SK-N-MC (cell line): Measurements from ENCODE around the gene DEPP1.

ENCODE experiments used
- EZH2 ChIP-seq: fragments of 200-600 bp; sonication (generic); IDR thresholded peaks from one replicate; pipeline ENCODE4 v1.6.1; 2017; ENCODE audit warnings: antibody characterized with exemption
- FOXP2 ChIP-seq: optimal IDR thresholded peaks from 2 replicates; pipeline ENCODE3; 2011; ENCODE audit warnings: mild to moderate bottlenecking, moderate library complexity; ENCODE audit not compliant: insufficient read depth; ENCODE audit errors: extremely low read length, control extremely low read depth
- POLR2AphosphoS5 ChIP-seq: IDR thresholded peaks from 2 replicates; pipeline ENCODE4 v1.6.1; 2012; ENCODE audit warnings: mild to moderate bottlenecking, low read depth, low read length, borderline replicate concordance

DNA sequence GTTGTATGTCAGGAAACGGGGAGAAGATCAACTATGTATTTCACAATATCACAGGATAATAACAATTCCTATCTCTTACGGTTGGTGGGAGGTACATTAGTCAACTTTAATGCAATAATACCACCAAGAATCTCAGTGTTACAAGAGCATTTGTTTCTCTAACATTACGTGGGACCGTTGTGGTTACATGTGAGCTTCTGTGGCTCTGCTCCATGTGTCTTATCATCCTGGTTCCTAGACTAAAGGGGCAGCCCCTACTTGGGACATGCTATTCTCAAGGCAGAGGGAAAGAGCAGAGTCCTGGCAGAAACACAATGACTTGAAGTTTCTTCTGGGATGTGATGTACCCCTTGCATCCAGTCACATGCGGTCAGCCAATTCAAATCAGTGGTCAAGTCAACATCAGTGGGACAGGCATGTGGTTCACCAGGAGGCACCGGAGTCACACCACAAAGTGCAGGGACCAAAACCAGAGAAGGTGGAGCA lies 19.6 kb upstream of the DEPP1 start:
- TF ChIP-seq EZH2 (no peak), POLR2AphosphoS5 (no peak), FOXP2 (no peak)
